ENCODE data around the gene AKNA.
A peak's percentile ranks its signal among the peaks of the same experiment; 100 is the strongest.

AKNA gene

DNA sequence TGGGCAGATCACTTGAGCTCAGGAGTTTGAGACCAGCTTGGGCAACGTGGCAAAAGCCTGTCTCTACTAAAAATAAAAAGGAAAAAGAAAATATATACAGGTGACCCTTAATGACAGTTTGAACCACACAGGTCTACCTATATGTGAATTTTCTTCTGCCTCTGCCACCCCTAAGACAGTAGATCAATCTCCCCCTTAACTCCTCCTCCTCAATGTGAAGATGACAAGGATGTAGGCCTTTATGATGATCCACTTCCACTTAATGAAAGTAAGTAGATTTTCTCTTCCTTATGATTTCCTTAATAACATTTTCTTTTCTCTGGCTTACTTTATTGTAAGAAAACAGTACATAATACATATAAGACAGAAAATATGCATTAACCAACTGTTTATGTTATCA is 3.4 kb downstream of the AKNA start:
- Histone ChIP-seq H3K27me3 (ENCODE audit: insufficient read depth, low read depth, severe bottlenecking) (no peaks in the 10 kb centered on the region), H3K9me3 (ENCODE audit: severe bottlenecking) (peaks cover 3% of the 10 kb centered on the region), H3K4me3 (ENCODE audit: low read depth, low read length) (no peak overlapping the region), H3K27ac (peak overlapping the region; percentile 93), H3K36me3 (peaks cover 71% of the 10 kb centered on the region)
- TF ChIP-seq, protein P1, sequence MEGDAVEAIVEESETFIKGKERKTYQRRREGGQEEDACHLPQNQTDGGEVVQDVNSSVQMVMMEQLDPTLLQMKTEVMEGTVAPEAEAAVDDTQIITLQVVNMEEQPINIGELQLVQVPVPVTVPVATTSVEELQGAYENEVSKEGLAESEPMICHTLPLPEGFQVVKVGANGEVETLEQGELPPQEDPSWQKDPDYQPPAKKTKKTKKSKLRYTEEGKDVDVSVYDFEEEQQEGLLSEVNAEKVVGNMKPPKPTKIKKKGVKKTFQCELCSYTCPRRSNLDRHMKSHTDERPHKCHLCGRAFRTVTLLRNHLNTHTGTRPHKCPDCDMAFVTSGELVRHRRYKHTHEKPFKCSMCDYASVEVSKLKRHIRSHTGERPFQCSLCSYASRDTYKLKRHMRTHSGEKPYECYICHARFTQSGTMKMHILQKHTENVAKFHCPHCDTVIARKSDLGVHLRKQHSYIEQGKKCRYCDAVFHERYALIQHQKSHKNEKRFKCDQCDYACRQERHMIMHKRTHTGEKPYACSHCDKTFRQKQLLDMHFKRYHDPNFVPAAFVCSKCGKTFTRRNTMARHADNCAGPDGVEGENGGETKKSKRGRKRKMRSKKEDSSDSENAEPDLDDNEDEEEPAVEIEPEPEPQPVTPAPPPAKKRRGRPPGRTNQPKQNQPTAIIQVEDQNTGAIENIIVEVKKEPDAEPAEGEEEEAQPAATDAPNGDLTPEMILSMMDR (IDR thresholded peaks at IDR 0.05; ENCODE audit: low read depth, low read length): no peak
- no peak for DNase-seq

DNA sequence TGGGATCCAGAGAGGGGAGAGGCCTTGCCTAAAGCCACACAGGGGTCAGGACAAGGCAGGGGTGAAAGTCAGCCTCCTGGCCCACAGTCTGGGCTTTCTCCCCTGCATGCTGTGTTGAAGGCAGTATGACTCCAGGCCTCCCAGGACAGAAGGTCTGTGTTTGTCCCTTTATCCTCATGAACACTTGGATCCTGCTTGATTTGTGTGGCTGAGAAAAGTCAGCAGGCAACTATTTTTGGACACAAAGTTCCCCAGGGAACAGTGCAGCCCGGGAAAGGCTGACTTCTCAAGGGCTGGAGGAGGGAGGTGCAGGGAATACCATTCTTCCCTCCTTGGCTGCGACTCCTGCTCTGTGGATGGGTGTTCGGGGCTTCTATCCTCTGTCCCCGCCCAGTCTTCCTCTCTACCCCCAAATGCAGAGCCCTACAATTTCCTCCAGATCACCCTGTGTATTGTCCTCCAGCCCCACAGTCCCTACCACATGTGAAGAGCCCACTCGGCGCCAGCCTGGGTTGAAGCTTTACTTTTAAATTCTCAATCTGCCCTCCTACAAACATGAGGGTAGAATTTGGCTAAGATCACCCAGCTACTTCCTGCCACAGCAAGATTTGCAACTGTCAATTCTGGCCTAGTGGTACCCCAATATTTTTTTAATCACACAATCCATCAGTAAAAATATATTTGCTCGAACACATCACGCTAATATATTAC is 4.1 kb downstream of the AKNA start:
- Histone ChIP-seq H3K27ac (peak overlapping the region; percentile 93), H3K4me3 (ENCODE audit: low read depth, low read length) (no peak overlapping the region)
- TF ChIP-seq, protein P1 (IDR thresholded peaks at IDR 0.05; ENCODE audit: low read depth, low read length): no peak

GRCh38 chr9:114382699-114383520 is 4.9 kb downstream of the AKNA start:
- Histone ChIP-seq H3K36me3 (peaks cover 73% of the 10 kb centered on the region), H3K9me3 (ENCODE audit: severe bottlenecking) (peaks cover 3% of the 10 kb centered on the region), H3K4me3 (ENCODE audit: low read depth, low read length) (no peak overlapping the region), H3K27me3 (ENCODE audit: insufficient read depth, low read depth, severe bottlenecking) (no peaks in the 10 kb centered on the region), H3K27ac (peak overlapping the region; percentile 93)
- TF ChIP-seq, protein P1 (IDR thresholded peaks at IDR 0.05; ENCODE audit: low read depth, low read length): peak; percentile 43
- peak; percentile 44 for DNase-seq

More for the DNA sequence above, 4.1 kb downstream of the AKNA start:
- H3K9me3 ChIP-seq (ENCODE audit: severe bottlenecking): peaks cover 3% of the 10 kb centered on the region
- peaks cover 73% of the 10 kb centered on the region for H3K36me3 ChIP-seq
- no peaks in the 10 kb centered on the region for H3K27me3 ChIP-seq (ENCODE audit: insufficient read depth, low read depth, severe bottlenecking)
- DNase-seq: no peak

- no peaks in the 10 kb centered on the region for H3K9me3 ChIP-seq (ENCODE audit: severe bottlenecking)
- H3K4me3 ChIP-seq (ENCODE audit: low read depth, low read length): no peak overlapping the region
- no peaks in the 10 kb centered on the region for H3K27me3 ChIP-seq (ENCODE audit: insufficient read depth, low read depth, severe bottlenecking)
- TF ChIP-seq, protein P1 (IDR thresholded peaks at IDR 0.05; ENCODE audit: low read depth, low read length): no peak
- DNase-seq: no peak
- no peak overlapping the region for H3K27ac ChIP-seq
- peaks cover 79% of the 10 kb centered on the region for H3K36me3 ChIP-seq
These were observed 8.9 kb downstream of the AKNA start for GRCh38 chr9:114378883-114379282.

GRCh38 chr9:114378016-114378415 is 9.8 kb downstream of the AKNA start:
- Histone ChIP-seq H3K27ac (no peak overlapping the region), H3K36me3 (peaks cover 83% of the 10 kb centered on the region), H3K27me3 (ENCODE audit: insufficient read depth, low read depth, severe bottlenecking) (no peaks in the 10 kb centered on the region), H3K9me3 (ENCODE audit: severe bottlenecking) (no peaks in the 10 kb centered on the region), H3K4me3 (ENCODE audit: low read depth, low read length) (no peak overlapping the region)
- TF ChIP-seq, protein P1 (IDR thresholded peaks at IDR 0.05; ENCODE audit: low read depth, low read length): no peak
- no peak for DNase-seq

Measured in WERI-Rb-1 (cell line).